MM.1S (cell line): ENCODE data around the gene CLMN.

ENCODE experiments used
- DNase-seq: peaks from one replicate; pipeline ENCODE4 v3.0.0-alpha.2; 2015
- H2AFZ ChIP-seq: fragments of 300-600 bp; sonication (generic); 2 replicates; pipeline ENCODE4 v1.6.0; 2016; ENCODE audit warnings: antibody characterized with exemption, low read length
- H3F3A ChIP-seq: fragments of 300-600 bp; sonication (generic); 2 replicates; pipeline ENCODE4 v1.6.1; 2016; ENCODE audit warnings: mild to moderate bottlenecking, antibody characterized with exemption, low read length, moderate library complexity, mixed read lengths; ENCODE audit not compliant: insufficient read depth
- H3K27ac ChIP-seq: fragments of 300-600 bp; sonication (generic); 2 replicates; pipeline ENCODE4 v1.5.1; 2016; ENCODE audit warnings: mild to moderate bottlenecking, low read length
- H3K27me3 ChIP-seq: fragments of 300-600 bp; sonication (generic); replicated peaks from 2 replicates; pipeline ENCODE4 v1.6.0; 2016; ENCODE audit warnings: low read length; ENCODE audit not compliant: insufficient read depth
- H3K36me3 ChIP-seq: fragments of 300-600 bp; sonication (generic); replicated peaks from 2 replicates; pipeline ENCODE4 v1.6.1; 2016; ENCODE audit warnings: mild to moderate bottlenecking, low read length, mixed read lengths; ENCODE audit not compliant: insufficient read depth
- H3K4me1 ChIP-seq: fragments of 300-600 bp; sonication (generic); 2 replicates; pipeline ENCODE4 v1.6.1; 2016; ENCODE audit warnings: low read length, mixed read lengths
- H3K4me2 ChIP-seq: fragments of 300-600 bp; sonication (generic); 2 replicates; pipeline ENCODE4 v1.6.0; 2016; ENCODE audit warnings: low read depth, low read length
- H3K4me3 ChIP-seq: fragments of 300-600 bp; sonication (generic); 2 replicates; pipeline ENCODE4 v1.5.1; 2016; ENCODE audit warnings: low read length, mixed read lengths
- H3K79me2 ChIP-seq: fragments of 300-600 bp; sonication (generic); 2 replicates; pipeline ENCODE4 v1.6.1; 2016; ENCODE audit warnings: mixed run types, low read length, mixed read lengths
- H3K9ac ChIP-seq: fragments of 300-600 bp; sonication (generic); 2 replicates; pipeline ENCODE4 v1.6.1; 2016; ENCODE audit warnings: low read length, mixed read lengths
- H3K9me2 ChIP-seq: fragments of 300-600 bp; sonication (generic); replicated peaks from 2 replicates; pipeline ENCODE4 v1.6.1; 2016; ENCODE audit warnings: mild to moderate bottlenecking, low read length, mixed read lengths; ENCODE audit not compliant: insufficient read depth
- H3K9me3 ChIP-seq: fragments of 300-600 bp; sonication (generic); replicated peaks from 2 replicates; pipeline ENCODE4 v1.6.1; 2016; ENCODE audit warnings: mild to moderate bottlenecking, low read length, mixed read lengths; ENCODE audit not compliant: insufficient read depth
- H4K20me1 ChIP-seq: fragments of 300-600 bp; sonication (generic); 2 replicates; pipeline ENCODE4 v1.6.1; 2016; ENCODE audit warnings: mild to moderate bottlenecking, low read length, moderate library complexity, mixed read lengths; ENCODE audit not compliant: insufficient read depth
- EZH2 ChIP-seq: fragments of 300-600 bp; sonication (generic); optimal IDR thresholded peaks from 2 replicates; pipeline ENCODE3; 2017; ENCODE audit warnings: low read depth, mild to moderate bottlenecking, antibody characterized with exemption, low read length, mixed read lengths
- EZH2phosphoT487 ChIP-seq: fragments of 300-600 bp; sonication (generic); IDR thresholded peaks from 2 replicates; pipeline ENCODE4 v1.6.1; 2018; ENCODE audit warnings: antibody characterized with exemption, low read length
- TF ChIP-seq, protein P1 (sequence below): fragments of 300-600 bp; sonication (generic); IDR thresholded peaks from 2 replicates; pipeline ENCODE4 v1.5.1; 2016; ENCODE audit warnings: antibody characterized with exemption, low read length, mixed read lengths

Gene CLMN

GRCh38 chr14:95260537-95261361 lies 59.0 kb downstream of the CLMN start:
- Histone ChIP-seq H3K27ac (no peak overlapping the region), H3F3A (peaks cover 2% of the 10 kb centered on the region; the same call in 1 of the 2 replicates), H4K20me1 (no peaks in the 10 kb centered on the region), H2AFZ (no peak overlapping the region), H3K79me2 (peaks cover 4% of the 10 kb centered on the region; the same call in 1 of the 2 replicates), H3K4me2 (no peak overlapping the region), H3K36me3 (no peaks in the 10 kb centered on the region), H3K27me3 (no peaks in the 10 kb centered on the region), H3K4me3 (no peak overlapping the region), H3K9me2 (no peaks in the 10 kb centered on the region), H3K9ac (no peak overlapping the region), H3K4me1 (peaks cover 13% of the 10 kb centered on the region), H3K9me3 (no peaks in the 10 kb centered on the region)
- TF ChIP-seq EZH2phosphoT487 (no peak), EZH2 (no peak)
- TF ChIP-seq, protein P1, sequence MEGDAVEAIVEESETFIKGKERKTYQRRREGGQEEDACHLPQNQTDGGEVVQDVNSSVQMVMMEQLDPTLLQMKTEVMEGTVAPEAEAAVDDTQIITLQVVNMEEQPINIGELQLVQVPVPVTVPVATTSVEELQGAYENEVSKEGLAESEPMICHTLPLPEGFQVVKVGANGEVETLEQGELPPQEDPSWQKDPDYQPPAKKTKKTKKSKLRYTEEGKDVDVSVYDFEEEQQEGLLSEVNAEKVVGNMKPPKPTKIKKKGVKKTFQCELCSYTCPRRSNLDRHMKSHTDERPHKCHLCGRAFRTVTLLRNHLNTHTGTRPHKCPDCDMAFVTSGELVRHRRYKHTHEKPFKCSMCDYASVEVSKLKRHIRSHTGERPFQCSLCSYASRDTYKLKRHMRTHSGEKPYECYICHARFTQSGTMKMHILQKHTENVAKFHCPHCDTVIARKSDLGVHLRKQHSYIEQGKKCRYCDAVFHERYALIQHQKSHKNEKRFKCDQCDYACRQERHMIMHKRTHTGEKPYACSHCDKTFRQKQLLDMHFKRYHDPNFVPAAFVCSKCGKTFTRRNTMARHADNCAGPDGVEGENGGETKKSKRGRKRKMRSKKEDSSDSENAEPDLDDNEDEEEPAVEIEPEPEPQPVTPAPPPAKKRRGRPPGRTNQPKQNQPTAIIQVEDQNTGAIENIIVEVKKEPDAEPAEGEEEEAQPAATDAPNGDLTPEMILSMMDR = no peak
- DNase-seq = no peak

- Histone ChIP-seq H3K4me3 (no peak overlapping the region), H3K79me2 (no peaks in the 10 kb centered on the region; the same call in 1 of the 2 replicates), H3K4me2 (no peak overlapping the region), H3F3A (peaks cover 9% of the 10 kb centered on the region), H2AFZ (no peak overlapping the region), H3K27me3 (no peaks in the 10 kb centered on the region), H3K36me3 (no peaks in the 10 kb centered on the region), H3K27ac (no peak overlapping the region), H3K9ac (no peak overlapping the region), H3K9me2 (no peaks in the 10 kb centered on the region), H4K20me1 (no peaks in the 10 kb centered on the region), H3K9me3 (no peaks in the 10 kb centered on the region), H3K4me1 (peaks cover 13% of the 10 kb centered on the region)
- no peak for TF ChIP-seq EZH2
- TF ChIP-seq, protein P1 = no peak
- TF ChIP-seq EZH2phosphoT487 = no peak
- no peak for DNase-seq
These were observed 60.7 kb downstream of the CLMN start for GRCh38 chr14:95258754-95259593.

- Histone ChIP-seq H4K20me1 (no peaks in the 10 kb centered on the region), H3K9ac (no peak overlapping the region), H3K9me3 (no peaks in the 10 kb centered on the region), H3K79me2 (no peaks in the 10 kb centered on the region; the same call in 1 of the 2 replicates), H3K36me3 (no peaks in the 10 kb centered on the region), H3K4me2 (no peak overlapping the region), H3K4me3 (no peak overlapping the region), H3K27ac (no peak overlapping the region), H3F3A (peaks cover 9% of the 10 kb centered on the region), H2AFZ (no peak overlapping the region), H3K4me1 (peaks cover 13% of the 10 kb centered on the region), H3K27me3 (no peaks in the 10 kb centered on the region), H3K9me2 (no peaks in the 10 kb centered on the region)
- DNase-seq = no peak
- TF ChIP-seq EZH2 (no peak), EZH2phosphoT487 (no peak)
- TF ChIP-seq, protein P1 = no peak
These were observed 61.6 kb downstream of the CLMN start for GRCh38 chr14:95258156-95258555.
